ENCODE measurements around the gene TAF15. TPM values are rescaled to one million over a fixed set of nuclear protein-coding genes. Genes with fewer than 3 reads are reported as not detected.

TAF15 gene
- total RNA-seq, 2 donors from 2014 or later = 35.7 to 91.1 TPM

GRCh38 chr17:35775583-35775982 lies 33.7 kb upstream of the TAF15 start:
- Histone ChIP-seq H3K27me3 (replicated peaks; ENCODE audit: insufficient read depth) (no peaks in the 10 kb centered on the region), H3K4me3 (peak overlapping the region; percentile 58), H3K9me3 (no peaks in the 10 kb centered on the region), H3K4me1 (ENCODE audit: control insufficient read depth in 1 of 2, low read depth in 2 of 2) (peaks cover 12 to 32% of the 10 kb centered on the region in 2 donors), H3K27ac (peak overlapping the region; percentile 87 to 94), H3K36me3 (no peaks in the 10 kb centered on the region)
- TF ChIP-seq, protein P1, sequence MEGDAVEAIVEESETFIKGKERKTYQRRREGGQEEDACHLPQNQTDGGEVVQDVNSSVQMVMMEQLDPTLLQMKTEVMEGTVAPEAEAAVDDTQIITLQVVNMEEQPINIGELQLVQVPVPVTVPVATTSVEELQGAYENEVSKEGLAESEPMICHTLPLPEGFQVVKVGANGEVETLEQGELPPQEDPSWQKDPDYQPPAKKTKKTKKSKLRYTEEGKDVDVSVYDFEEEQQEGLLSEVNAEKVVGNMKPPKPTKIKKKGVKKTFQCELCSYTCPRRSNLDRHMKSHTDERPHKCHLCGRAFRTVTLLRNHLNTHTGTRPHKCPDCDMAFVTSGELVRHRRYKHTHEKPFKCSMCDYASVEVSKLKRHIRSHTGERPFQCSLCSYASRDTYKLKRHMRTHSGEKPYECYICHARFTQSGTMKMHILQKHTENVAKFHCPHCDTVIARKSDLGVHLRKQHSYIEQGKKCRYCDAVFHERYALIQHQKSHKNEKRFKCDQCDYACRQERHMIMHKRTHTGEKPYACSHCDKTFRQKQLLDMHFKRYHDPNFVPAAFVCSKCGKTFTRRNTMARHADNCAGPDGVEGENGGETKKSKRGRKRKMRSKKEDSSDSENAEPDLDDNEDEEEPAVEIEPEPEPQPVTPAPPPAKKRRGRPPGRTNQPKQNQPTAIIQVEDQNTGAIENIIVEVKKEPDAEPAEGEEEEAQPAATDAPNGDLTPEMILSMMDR (IDR thresholded peaks at IDR 0.05) = no peak
- ATAC-seq (ENCODE audit: insufficient number of reproducible peaks, low FRiP score, low read depth) (no peak), DNase-seq (ENCODE audit: low spot score) (no peak)

GRCh38 chr17:35778641-35779196 lies 30.6 kb upstream of the TAF15 start:
- Histone ChIP-seq H3K9me3 (no peaks in the 10 kb centered on the region), H3K27ac (no peak overlapping the region), H3K4me1 (ENCODE audit: control insufficient read depth in 1 of 2, low read depth in 2 of 2) (peaks cover 18 to 39% of the 10 kb centered on the region in 2 donors), H3K27me3 (replicated peaks; ENCODE audit: insufficient read depth) (no peaks in the 10 kb centered on the region), H3K4me3 (no peak overlapping the region), H3K36me3 (no peaks in the 10 kb centered on the region)
- DNase-seq (ENCODE audit: low spot score) (no peak), ATAC-seq (ENCODE audit: insufficient number of reproducible peaks, low FRiP score, low read depth) (no peak)
- TF ChIP-seq, protein P1 (IDR thresholded peaks at IDR 0.05) = no peak

DNA sequence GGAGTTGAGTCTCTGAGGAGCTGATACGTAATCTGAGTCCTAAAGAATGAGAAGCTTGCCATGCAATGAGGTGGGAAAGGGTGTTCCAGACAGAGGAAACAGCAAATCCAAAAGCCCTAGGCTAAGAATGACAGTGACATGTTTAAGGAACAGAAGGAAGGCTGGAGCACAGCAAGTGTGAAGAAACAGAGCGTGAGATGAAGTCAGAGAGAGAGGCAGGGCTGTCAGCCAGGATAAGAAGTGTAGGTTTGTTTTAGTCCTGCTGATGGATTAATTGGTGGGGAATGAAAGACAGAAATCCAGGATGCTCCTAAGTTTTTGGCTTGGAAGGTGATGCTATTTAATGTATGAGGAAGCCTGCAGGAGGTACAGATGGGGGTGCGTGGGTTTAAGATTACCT lies 28.3 kb upstream of the TAF15 start:
- no peak for ATAC-seq (ENCODE audit: insufficient number of reproducible peaks, low FRiP score, low read depth)
- TF ChIP-seq, protein P1 (IDR thresholded peaks at IDR 0.05) = no peak

DNA sequence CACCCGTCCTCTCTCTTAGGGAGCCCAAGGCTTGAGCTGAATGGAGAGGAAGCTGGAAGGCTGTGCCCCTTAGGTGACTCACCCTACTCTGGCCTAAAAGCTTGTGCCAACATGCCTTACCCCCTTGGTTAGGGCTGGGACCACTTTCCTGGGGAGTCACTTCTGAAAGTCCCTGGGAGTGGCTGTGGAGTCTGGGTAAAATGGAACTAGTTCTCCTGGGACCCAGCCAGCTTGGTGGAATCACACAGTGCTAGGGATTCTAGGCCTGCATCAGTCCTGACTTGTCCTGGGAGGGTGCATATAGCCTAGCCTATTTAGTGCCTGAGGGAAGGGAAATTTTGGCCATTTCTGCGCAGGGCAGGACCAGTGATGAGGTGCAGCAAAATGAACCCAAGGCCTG lies 24.4 kb upstream of the TAF15 start:
- TF ChIP-seq, protein P1 (IDR thresholded peaks at IDR 0.05) = no peak
- Histone ChIP-seq H3K4me1 (ENCODE audit: control insufficient read depth in 1 of 2, low read depth in 2 of 2) (peaks cover 13 to 42% of the 10 kb centered on the region in 2 donors), H3K27ac (peak overlapping the region in 1 of 2 donors; percentile 0), H3K36me3 (no peaks in the 10 kb centered on the region), H3K9me3 (no peaks in the 10 kb centered on the region), H3K4me3 (no peak overlapping the region), H3K27me3 (replicated peaks; ENCODE audit: insufficient read depth) (no peaks in the 10 kb centered on the region)
- ATAC-seq (ENCODE audit: insufficient number of reproducible peaks, low FRiP score, low read depth) (no peak), DNase-seq (ENCODE audit: low spot score) (no peak)

More for the DNA sequence above, 28.3 kb upstream of the TAF15 start:
- no peaks in the 10 kb centered on the region for H3K36me3 ChIP-seq
- H3K9me3 ChIP-seq = no peaks in the 10 kb centered on the region
- no peak overlapping the region for H3K27ac ChIP-seq
- H3K4me3 ChIP-seq = no peak overlapping the region
- peaks cover 13 to 32% of the 10 kb centered on the region in 2 donors for H3K4me1 ChIP-seq (ENCODE audit: control insufficient read depth in 1 of 2, low read depth in 2 of 2)
- H3K27me3 ChIP-seq (replicated peaks; ENCODE audit: insufficient read depth) = no peaks in the 10 kb centered on the region
- no peak for DNase-seq (ENCODE audit: low spot score)

DNA sequence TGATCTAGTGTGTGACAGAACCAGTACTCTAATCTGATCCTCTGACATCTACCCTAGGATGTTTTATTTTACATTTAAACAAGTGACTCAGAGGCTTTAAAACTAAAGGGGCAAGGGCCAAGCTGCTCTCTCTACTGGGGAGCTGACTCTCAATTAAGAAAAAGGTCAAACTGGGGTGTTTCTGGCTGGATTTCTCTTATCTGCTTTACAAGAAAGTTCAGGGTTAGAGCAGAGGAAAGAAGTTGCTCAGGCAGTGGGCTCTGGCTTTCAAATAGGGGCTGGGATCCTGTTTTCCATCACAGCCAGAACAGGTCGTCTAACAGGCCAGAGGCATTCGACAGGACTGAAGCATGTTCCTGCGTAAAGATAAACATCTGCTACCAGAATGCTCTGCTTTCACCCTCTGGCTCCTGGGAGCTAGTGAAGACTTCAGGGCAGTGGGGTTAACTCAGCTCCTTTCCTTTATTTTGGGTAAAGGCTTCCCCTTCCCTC lies 22.3 kb upstream of the TAF15 start:
- H3K27ac ChIP-seq = no peak overlapping the region
- no peaks in the 10 kb centered on the region for H3K9me3 ChIP-seq
- TF ChIP-seq, protein P1 (IDR thresholded peaks at IDR 0.05) = no peak
- no peak for DNase-seq (ENCODE audit: low spot score)
- no peaks in the 10 kb centered on the region for H3K27me3 ChIP-seq (replicated peaks; ENCODE audit: insufficient read depth)
- peaks cover 13 to 42% of the 10 kb centered on the region in 2 donors for H3K4me1 ChIP-seq (ENCODE audit: control insufficient read depth in 1 of 2, low read depth in 2 of 2)
- no peak for ATAC-seq (ENCODE audit: insufficient number of reproducible peaks, low FRiP score, low read depth)
- H3K36me3 ChIP-seq = no peaks in the 10 kb centered on the region
- H3K4me3 ChIP-seq = no peak overlapping the region

All from thoracic aorta (tissue), 2 donors.